ENCODE results near the gene EFNA3. TPM values are rescaled to one million over a fixed set of nuclear protein-coding genes. Genes with fewer than 3 reads are reported as not detected.

EFNA3 gene
- total and polyA plus RNA-seq, 2 donors (not counting 3 experiments of a cell fraction or from before 2014, with no cell fraction given): 2.2 to 2.5 TPM

- dilution Hi-C loops (cut with MboI; ENCODE audit: extremely low pct_ligation_motif_present, low sequenced_read_pairs): no loop called here
- intact Hi-C loops (cut with micrococcal nuclease): no loop called here
- CTCF ChIA-PET: interaction anchor here (0.8 to 3.0 kb wide), 6 partner anchors 10 to 92 kb away, joined by 3 to 24 read pairs (median 6); partner anchors contain the start of genes ADAM15 and EFNA4
Measured at GRCh38 chr1:155075535-155075934, 3.1 kb upstream of the EFNA3 start.

More at GRCh38 chr1:155075535-155075934, 3.1 kb upstream of the EFNA3 start:
- no peaks in the 10 kb centered on the region for H3K9me3 ChIP-seq (replicated peaks; ENCODE audit: control insufficient read depth, insufficient read depth, low read length)
- H3K27ac ChIP-seq (ENCODE audit: insufficient read depth, low read depth, low read length): no peak overlapping the region
- FAIRE-seq (no peak), DNase-seq (ENCODE audit: low read depth, low spot score) (no peak)
- H3K9ac ChIP-seq (replicated peaks; ENCODE audit: extremely low read depth, insufficient read depth, low read length): no peak overlapping the region
- peaks cover 17 to 18% of the 10 kb centered on the region in 2 experiments for H3K27me3 ChIP-seq (ENCODE audit: control insufficient read depth in 2 of 2, insufficient read depth in 2 of 2, low read length in 2 of 2)
- no peak overlapping the region for H3K4me3 ChIP-seq (replicated peaks in 1 of 3; ENCODE audit: insufficient read depth in 1 of 3, low read depth in 1 of 3, low read length in 3 of 3)
- no TSS peak for BruUV-seq (replicated peaks)
- no peaks in the 10 kb centered on the region for H3K36me3 ChIP-seq (ENCODE audit: control insufficient read depth in 2 of 2, extremely low read depth in 1 of 2, insufficient read depth in 2 of 2, low read length in 2 of 2)
- TF ChIP-seq EZH2 (IDR thresholded peaks at IDR 0.05; ENCODE audit: borderline replicate concordance, low read depth, low read length, severe bottlenecking) (no peak), GATA2 (IDR thresholded peaks at IDR 0.05; ENCODE audit: insufficient read depth, insufficient read length, low read depth, low read length) (no peak), JUN (IDR thresholded peaks at IDR 0.05; ENCODE audit: borderline replicate concordance, insufficient read depth, insufficient read length, low read depth) (no peak), CTCF (IDR thresholded peaks at IDR 0.05; ENCODE audit: extremely low read depth in 1 of 2, insufficient read depth in 1 of 2, low read depth in 1 of 2, low read length in 2 of 2) (no peak), POLR2A (IDR thresholded peaks at IDR 0.05; ENCODE audit: low read depth, low read length) (no peak), POLR2AphosphoS5 (IDR thresholded peaks at IDR 0.05; ENCODE audit: insufficient read depth, low read depth, low read length) (no peak), MYC (IDR thresholded peaks at IDR 0.05; ENCODE audit: low read depth, low read length) (no peak), FOS (IDR thresholded peaks at IDR 0.05; ENCODE audit: borderline replicate concordance, insufficient read depth, low read length) (no peak)
- TF ChIP-seq, protein P1, sequence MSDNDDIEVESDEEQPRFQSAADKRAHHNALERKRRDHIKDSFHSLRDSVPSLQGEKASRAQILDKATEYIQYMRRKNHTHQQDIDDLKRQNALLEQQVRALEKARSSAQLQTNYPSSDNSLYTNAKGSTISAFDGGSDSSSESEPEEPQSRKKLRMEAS (IDR thresholded peaks at IDR 0.05; ENCODE audit: insufficient read depth, insufficient read length): no peak
- peaks cover 3% of the 10 kb centered on the region for H3K4me1 ChIP-seq (ENCODE audit: control insufficient read depth, extremely low read depth, insufficient read depth, low read length)
- H4K20me1 ChIP-seq (replicated peaks; ENCODE audit: control insufficient read depth, extremely low read depth, insufficient read depth, low read length): no peaks in the 10 kb centered on the region
- H3K4me2 ChIP-seq (ENCODE audit: insufficient read depth, low read length): no peak overlapping the region
- H2AFZ ChIP-seq (ENCODE audit: low read depth, low read length): no peak overlapping the region
- POLR2A ChIA-PET: no interaction called here
- no peaks in the 10 kb centered on the region for H3K9me1 ChIP-seq (replicated peaks; ENCODE audit: control insufficient read depth, extremely low read depth, insufficient read depth, low read length)
- H3K79me2 ChIP-seq (ENCODE audit: control insufficient read depth, insufficient read depth, low read length): no peaks in the 10 kb centered on the region

Data from endothelial cell of umbilical vein (primary cell).